Stimulated activated naive CD8-positive, alpha-beta T cell treated with anti-CD3 and anti-CD28 coated beads, Interleukin-15, Interleukin-2, amounts not matched to agents 100 ng/mL and 50 ng/mL, for 24 hours (primary cell): Measurements from ENCODE around the gene UST.
"Not testable (repeated sequence)": the region's sequence is repeated elsewhere in the genome, so short reads cannot be mapped to it uniquely, and the experiment has no call there.

Experiments used
- H3K27ac Mint-ChIP-seq: one replicate; pipeline ENCODE4 v1.8.0; 2021; ENCODE audit warnings: mild to moderate bottlenecking, mixed read lengths
- H3K27me3 Mint-ChIP-seq: one replicate; pipeline ENCODE4 v1.8.0; 2021; ENCODE audit warnings: mixed read lengths
- H3K36me3 Mint-ChIP-seq: one replicate; pipeline ENCODE4 v1.8.0; 2021; ENCODE audit warnings: low read depth, mixed read lengths
- H3K4me1 Mint-ChIP-seq: one replicate; pipeline ENCODE4 v1.8.0; 2021; ENCODE audit warnings: low read depth, mixed read lengths
- H3K4me3 Mint-ChIP-seq: one replicate; pipeline ENCODE4 v1.8.0; 2021; ENCODE audit warnings: mild to moderate bottlenecking, mixed read lengths
- H3K9me3 Mint-ChIP-seq: one replicate; pipeline ENCODE4 v1.8.0; 2021; ENCODE audit warnings: mixed read lengths

UST gene

DNA sequence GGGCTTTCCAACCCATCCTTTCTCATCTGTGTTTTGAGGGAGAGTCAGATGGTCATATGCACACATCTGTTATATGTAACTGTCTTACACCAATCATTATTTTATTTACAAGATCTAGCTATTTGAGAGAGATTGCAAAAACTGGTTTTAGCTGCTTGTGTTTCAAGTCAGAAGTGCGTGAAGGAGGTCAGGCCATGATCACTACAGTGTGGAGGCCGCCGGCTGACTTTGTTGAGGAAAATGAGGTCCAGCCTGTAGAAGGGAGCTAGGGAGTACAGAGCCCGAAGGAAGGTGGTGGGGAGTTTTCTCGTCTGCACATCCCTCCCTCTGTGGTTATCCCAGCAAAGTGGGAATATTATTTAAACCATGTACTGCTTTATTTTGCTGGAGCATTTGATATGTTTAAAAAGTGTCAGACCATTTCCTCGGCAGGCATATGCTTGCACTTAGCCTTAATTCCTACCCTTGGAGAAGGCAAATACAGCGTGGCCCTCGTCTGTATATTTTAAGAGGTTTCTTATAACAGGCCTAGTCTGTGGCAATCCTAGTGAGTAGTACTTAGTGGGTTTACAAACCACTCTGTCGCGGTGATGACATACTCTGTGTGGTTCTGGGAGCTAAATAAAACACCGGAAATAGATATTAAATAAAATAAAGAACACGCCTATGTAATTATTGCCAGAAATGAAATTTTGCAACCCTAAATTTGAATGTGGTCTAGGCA, 95.6 kb downstream of the UST start:
- no peaks in the 10 kb centered on the region for H3K4me1 Mint-ChIP-seq
- no peaks in the 10 kb centered on the region for H3K27me3 Mint-ChIP-seq
- no peaks in the 10 kb centered on the region for H3K36me3 Mint-ChIP-seq
- H3K4me3 Mint-ChIP-seq, result no peak overlapping the region
- no peak overlapping the region for H3K27ac Mint-ChIP-seq
- H3K9me3 Mint-ChIP-seq, result no peaks in the 10 kb centered on the region

DNA sequence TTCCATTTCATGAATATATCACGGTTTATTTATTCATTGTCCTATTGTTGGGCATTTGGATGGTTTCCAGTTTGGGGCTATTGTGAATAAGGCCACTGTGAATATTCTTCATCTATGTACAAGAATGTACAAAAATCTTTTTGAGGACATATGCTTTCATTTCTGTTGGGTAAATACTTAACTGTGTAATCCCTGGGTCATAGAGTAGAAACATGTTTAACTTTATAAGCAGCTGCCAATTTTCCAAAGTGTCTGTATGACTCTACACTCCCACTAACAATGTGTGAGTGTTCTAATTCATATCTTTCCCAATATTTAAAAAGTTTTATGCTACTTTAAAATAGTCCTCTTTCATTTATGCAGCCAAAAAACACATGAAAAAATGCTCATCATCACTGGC, 98.6 kb downstream of the UST start:
- H3K4me1 Mint-ChIP-seq, result peaks cover 9% of the 10 kb centered on the region
- no peaks in the 10 kb centered on the region for H3K9me3 Mint-ChIP-seq
- H3K27me3 Mint-ChIP-seq, result no peaks in the 10 kb centered on the region
- H3K4me3 Mint-ChIP-seq, result no peak overlapping the region
- H3K36me3 Mint-ChIP-seq, result no peaks in the 10 kb centered on the region
- no peak overlapping the region for H3K27ac Mint-ChIP-seq

DNA sequence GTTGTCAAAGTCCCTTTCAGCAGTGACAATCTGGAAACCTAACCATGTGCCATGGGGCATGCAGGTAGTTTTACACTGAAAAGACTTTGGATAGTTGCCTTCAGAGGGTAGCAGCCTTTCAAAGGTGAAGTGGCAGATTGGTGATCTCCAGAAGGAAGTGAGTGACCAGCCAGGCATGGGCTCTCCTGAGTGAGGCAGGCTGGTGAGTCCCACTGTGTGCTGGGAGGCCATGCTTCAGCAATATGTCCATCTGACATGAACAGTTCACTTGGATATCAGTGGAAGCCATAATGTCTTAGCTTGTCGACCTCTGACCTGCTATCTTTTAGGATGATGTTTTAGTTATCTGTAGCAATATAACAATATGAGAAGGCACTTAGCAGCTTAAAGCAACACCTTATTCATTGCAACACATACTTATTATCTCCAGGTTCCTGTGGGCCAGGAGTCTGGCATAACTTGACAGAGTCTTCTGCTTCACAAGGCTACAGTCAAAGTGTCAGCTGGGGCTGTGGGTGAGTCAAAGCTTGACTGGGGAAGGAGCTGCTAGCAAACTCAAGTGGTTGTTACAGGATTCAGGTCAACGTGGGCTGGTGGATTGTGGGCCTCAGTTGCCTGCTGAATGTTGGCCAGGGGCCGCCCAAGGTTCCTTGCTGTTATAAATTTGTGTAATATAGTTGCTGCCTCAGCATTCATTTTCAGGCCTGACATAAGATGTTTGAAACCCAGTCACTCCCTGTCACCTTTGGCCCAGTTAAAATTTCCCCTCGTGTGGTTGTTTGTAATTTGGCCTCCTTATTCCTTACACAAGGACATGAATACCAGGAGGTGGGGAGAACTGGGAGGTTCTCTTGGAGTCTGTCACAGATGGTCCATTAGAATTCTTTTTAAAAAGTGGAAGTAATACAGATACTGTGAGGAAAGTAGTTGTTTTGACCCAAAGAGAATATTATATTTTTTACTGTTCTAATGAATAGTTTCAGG, 100.2 kb downstream of the UST start:
- Mint-ChIP-seq H3K36me3 (no peaks in the 10 kb centered on the region), H3K9me3 (no peaks in the 10 kb centered on the region), H3K4me1 (peaks cover 9% of the 10 kb centered on the region), H3K4me3 (no peak overlapping the region), H3K27ac (no peak overlapping the region), H3K27me3 (no peaks in the 10 kb centered on the region)

DNA sequence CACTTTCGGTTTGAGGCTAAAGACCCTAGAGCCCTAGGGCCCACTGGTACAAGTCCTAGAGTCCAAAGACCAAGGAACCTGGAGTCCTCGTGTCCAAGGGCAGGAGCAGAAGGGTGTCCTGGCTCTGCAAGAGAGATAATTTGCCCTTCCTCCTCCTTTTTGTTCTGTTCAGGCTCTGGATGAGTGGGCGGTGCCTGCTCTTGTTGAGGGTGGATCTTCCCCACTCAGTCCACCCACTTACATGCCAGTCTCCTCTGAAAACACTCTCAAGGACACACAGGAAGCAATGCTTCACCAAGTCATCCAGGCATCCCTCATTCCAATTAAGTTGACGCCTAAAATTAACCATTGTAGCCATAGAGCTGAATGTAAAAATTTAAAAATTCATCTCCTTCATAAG, 102.1 kb downstream of the UST start:
- Mint-ChIP-seq H3K27ac (no peak overlapping the region), H3K36me3 (no peaks in the 10 kb centered on the region), H3K9me3 (no peaks in the 10 kb centered on the region), H3K27me3 (no peaks in the 10 kb centered on the region), H3K4me3 (no peak overlapping the region), H3K4me1 (peaks cover 12% of the 10 kb centered on the region)

DNA sequence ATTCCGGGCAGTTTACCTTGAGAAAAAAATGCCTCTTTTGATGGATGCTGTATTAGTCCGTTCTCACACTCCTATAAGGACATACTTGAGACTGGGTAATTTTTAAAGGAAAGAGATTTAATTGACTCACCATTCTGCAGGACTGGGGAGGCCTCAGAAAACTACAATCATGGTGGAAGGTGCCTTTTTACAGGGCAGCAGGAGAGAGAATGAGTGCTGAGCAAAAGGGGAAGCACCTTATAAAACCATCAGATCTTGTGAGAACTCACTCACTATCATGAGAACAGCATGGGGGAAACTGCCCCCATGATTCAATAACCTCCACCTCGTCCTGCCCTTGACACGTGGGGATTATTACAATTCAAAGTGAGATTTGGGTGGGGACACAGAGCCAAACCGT, 102.6 kb downstream of the UST start:
- H3K36me3 Mint-ChIP-seq, H3K9me3 Mint-ChIP-seq, H3K4me3 Mint-ChIP-seq, H3K27me3 Mint-ChIP-seq, H3K27ac Mint-ChIP-seq: not testable (repeated sequence)
- peaks cover 17% of the 10 kb centered on the region for H3K4me1 Mint-ChIP-seq

DNA sequence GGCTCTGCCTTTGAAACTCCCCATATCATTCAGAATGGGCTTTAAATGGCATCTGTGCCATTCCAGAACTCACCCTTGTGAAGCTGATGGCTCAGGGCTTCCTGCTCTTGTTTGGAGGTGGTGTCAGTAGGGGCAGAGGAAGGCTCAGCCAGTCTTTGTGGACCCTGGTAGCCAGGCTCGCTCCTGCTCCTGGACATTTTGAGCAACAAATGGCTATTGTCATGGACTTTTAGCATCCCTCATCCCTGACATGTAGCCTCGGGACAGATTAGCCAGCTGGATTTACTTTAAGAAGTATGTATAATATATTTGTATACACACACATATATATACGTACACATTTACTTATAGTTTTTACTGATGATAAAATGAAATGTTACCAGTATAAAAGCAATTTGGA, 104.1 kb downstream of the UST start:
- H3K27me3 Mint-ChIP-seq, result no peaks in the 10 kb centered on the region
- H3K4me1 Mint-ChIP-seq, result peaks cover 20% of the 10 kb centered on the region
- no peak overlapping the region for H3K4me3 Mint-ChIP-seq
- no peaks in the 10 kb centered on the region for H3K9me3 Mint-ChIP-seq
- no peak overlapping the region for H3K27ac Mint-ChIP-seq
- H3K36me3 Mint-ChIP-seq, result no peaks in the 10 kb centered on the region

DNA sequence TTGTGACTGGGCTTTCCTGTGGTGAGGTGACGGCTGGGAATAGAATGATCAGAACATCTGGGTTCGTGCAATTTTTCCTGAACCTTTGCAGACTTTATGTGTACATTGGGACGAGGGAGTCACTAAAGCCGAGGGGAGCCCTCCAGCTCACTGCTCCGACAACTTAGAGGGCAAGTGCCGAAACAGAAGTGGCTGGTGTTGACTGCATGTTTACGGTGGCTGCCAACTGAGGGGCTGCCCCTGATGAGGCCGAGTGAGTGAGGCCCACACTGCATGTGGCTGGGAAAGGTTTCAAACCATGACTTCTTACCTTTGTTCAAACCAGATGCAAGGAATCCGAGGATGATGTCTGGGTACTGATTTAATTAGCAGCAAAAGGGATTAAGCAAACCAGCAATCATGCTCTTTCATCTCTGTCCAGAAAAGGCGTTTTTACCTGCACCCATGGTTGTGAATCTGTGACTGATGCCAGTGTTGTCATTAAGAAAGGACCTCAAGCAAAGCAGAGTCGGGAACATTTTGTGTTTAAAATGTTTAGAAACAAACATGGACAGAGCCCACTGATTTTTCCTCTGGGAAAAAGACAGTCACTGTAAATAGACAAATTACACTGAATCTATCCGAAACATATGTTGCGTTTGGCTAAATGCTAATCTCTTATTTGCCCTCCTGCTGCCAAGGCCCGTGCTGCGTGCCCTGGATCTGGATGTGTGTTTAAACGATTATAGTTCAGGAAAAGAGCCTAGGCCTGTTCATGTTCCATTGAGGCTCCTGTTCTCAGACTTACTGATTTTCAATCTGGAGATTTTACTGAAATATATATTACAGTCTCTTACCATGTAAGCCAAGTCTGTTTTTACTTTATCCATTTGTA, 105.1 kb downstream of the UST start:
- Mint-ChIP-seq H3K27ac (no peak overlapping the region), H3K36me3 (no peaks in the 10 kb centered on the region), H3K4me3 (no peak overlapping the region), H3K27me3 (no peaks in the 10 kb centered on the region), H3K9me3 (no peaks in the 10 kb centered on the region), H3K4me1 (peaks cover 20% of the 10 kb centered on the region)

DNA sequence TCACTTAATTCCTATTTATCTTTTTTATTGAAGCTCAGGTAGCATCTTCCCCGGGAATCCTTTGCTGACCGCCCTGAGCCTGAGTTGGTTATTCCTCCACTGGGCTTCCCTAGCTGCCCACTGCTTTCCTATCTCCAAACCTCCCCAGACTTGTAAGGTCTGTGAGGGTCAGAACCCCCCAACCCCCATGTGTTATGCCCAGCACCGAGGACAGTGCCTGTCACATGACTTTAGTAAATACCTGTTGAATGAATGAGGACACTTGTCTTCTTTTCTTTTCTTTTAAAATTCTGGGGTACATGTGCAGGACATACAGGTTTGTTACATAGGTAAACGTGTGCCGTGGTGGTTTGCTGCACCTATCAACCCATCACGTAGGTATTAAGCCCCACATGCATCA, 105.9 kb downstream of the UST start:
- no peak overlapping the region for H3K27ac Mint-ChIP-seq
- H3K4me3 Mint-ChIP-seq, result no peak overlapping the region
- H3K9me3 Mint-ChIP-seq, result no peaks in the 10 kb centered on the region
- peaks cover 20% of the 10 kb centered on the region for H3K4me1 Mint-ChIP-seq
- no peaks in the 10 kb centered on the region for H3K36me3 Mint-ChIP-seq
- no peaks in the 10 kb centered on the region for H3K27me3 Mint-ChIP-seq

DNA sequence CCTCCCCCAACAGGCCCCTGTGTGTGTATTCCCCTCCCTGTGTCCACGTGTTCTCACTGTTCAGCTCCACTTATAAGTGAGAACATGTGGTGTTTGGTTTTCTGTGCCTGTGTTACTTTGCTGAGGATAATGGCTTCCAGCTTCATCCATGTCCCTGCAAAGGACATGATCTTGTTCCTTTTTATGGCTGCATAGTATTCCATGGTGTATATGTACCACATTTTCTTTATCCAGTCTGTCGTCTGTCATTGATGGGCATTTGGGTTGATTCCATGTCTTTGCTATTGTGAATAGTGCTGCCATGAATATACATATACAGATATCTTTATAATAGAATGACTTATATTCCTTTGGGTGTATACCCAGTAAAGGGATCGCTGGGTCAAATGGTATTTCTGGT, 106.3 kb downstream of the UST start:
- H3K27me3 Mint-ChIP-seq, H3K4me3 Mint-ChIP-seq, H3K27ac Mint-ChIP-seq, H3K36me3 Mint-ChIP-seq, H3K9me3 Mint-ChIP-seq: not testable (repeated sequence)
- peaks cover 20% of the 10 kb centered on the region for H3K4me1 Mint-ChIP-seq

DNA sequence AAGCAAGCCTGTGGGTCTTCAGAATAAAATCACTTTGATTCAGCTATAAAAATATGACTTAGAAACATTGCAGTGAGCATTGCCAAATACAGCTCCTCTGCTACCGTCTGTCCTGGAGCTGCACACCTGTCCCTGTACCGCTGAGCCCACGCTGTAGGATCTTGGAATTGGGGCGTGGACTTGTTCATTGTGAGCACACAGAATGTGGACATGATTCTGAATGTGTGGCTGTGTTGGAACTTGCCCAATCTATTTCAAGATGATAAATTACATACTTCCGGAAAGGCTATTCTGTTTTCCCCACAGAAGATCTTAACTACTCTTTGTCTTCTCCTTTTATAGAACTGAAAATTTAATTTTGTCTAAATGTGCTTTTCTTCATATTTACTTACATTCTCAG, 107.3 kb downstream of the UST start:
- Mint-ChIP-seq H3K9me3 (no peaks in the 10 kb centered on the region), H3K36me3 (no peaks in the 10 kb centered on the region), H3K27ac (no peak overlapping the region), H3K4me1 (peaks cover 18% of the 10 kb centered on the region), H3K4me3 (no peak overlapping the region), H3K27me3 (no peaks in the 10 kb centered on the region)

DNA sequence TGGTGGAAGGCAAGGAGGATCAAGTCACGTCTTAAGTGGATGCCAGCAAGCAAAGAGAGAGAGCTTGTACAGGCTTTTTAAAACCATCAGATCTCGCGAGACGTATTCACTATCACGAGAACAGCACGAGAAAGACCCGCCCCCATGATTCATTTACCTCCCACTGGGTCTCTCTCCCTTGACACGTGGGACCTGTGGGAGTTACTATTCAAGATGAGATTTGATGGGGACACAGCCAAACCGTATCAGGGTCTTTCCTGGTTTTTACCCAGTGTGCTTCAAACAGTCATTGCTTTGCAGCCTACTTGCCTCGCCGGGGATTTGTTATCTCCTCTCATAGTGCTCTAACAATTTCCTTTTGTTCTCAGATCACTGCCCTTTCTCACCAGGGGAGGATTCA, 108.2 kb downstream of the UST start:
- H3K27ac Mint-ChIP-seq, result no peak overlapping the region
- no peaks in the 10 kb centered on the region for H3K36me3 Mint-ChIP-seq
- H3K9me3 Mint-ChIP-seq, result no peaks in the 10 kb centered on the region
- H3K4me3 Mint-ChIP-seq, result no peak overlapping the region
- peaks cover 12% of the 10 kb centered on the region for H3K4me1 Mint-ChIP-seq
- H3K27me3 Mint-ChIP-seq, result no peaks in the 10 kb centered on the region

DNA sequence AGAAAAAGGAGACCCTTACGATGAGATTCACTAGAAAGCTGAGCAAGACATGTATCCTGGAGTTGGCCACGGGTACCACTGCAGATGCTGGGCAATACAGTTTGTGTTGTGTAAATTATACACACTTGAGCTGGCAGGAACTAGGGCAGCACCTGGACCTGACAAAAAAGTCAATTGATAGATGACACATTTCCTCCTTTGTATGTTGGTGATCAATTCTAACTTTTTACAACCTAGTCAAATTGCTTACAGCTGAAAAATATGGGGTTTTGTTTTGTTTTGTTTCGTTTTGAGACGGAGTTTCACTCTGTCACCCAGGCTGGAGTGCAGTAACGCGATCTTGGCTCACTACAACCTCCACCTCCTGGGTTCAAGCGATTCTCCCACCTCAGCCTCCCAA, 108.9 kb downstream of the UST start:
- H3K36me3 Mint-ChIP-seq, result no peaks in the 10 kb centered on the region

DNA sequence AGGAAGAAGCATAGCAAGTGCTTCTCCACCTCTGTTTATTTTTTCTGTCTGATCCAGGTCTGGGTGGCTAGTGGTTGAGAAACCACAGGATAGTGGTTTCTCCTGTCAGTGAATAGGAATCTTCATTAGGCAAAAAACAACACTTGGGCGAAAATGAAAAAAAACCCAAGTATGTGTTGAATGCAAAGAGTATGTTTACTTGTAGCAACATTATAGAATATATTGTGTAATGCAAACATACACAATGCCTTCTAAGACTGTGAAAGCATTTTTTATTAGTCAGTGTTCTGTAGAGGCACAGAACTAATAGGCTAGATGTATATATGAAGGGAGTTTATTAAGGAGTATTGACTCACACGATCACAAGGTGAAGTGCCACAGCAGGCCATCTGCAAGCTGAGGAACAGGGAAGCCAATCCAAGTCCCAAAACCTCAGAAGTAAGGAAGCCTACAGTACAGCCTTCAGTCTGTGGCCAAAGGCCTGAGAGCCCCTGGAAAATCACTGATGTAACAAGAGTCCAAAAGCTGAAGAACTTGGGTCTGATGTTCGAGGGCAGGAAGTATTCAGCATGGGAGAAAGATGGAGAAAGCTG, 111.1 kb downstream of the UST start:
- no peak overlapping the region for H3K27ac Mint-ChIP-seq
- H3K36me3 Mint-ChIP-seq, result no peaks in the 10 kb centered on the region
- H3K4me1 Mint-ChIP-seq, result peaks cover 12% of the 10 kb centered on the region
- H3K9me3 Mint-ChIP-seq, result no peaks in the 10 kb centered on the region
- H3K4me3 Mint-ChIP-seq, result no peak overlapping the region
- H3K27me3 Mint-ChIP-seq, result no peaks in the 10 kb centered on the region

More for the DNA sequence above, 108.9 kb downstream of the UST start:
- Mint-ChIP-seq H3K4me1 (peaks cover 12% of the 10 kb centered on the region), H3K27ac (no peak overlapping the region), H3K4me3 (no peak overlapping the region), H3K9me3 (no peaks in the 10 kb centered on the region), H3K27me3 (no peaks in the 10 kb centered on the region)

DNA sequence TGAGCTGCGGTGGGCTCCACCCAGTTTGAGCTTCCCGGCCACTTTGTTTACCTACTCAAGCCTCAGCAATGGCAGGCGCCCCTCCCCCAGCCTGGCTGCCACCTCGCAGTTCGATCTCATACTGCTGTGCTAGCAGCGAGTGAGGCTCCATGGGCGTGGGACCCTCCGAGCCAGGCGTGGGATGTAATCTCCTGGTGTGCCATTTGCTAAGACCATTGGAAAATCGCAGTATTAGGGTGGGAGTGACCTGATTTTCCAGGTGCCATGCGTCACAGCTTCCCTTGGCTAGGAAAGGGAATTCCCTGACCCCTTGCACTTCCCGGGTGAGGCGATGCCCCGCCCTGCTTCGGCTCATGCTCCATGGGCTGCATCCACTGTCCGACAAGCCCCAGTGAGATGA, 117.3 kb downstream of the UST start:
- H3K4me3 Mint-ChIP-seq, H3K9me3 Mint-ChIP-seq, H3K27me3 Mint-ChIP-seq, H3K36me3 Mint-ChIP-seq, H3K27ac Mint-ChIP-seq: not testable (repeated sequence)
- peaks cover 27% of the 10 kb centered on the region for H3K4me1 Mint-ChIP-seq
